GM11168 (cell line): ENCODE results near the gene RNF220.

Experiments
- in situ Hi-C: fragments of 300-500 bp; cut with MboI; formaldehyde crosslinking; loops from one replicate; pipeline ENCODE4 v1.12.0; 2022; ENCODE audit warnings: low sequenced_read_pairs; ENCODE audit not compliant: unreplicated experiment

RNF220 gene

DNA sequence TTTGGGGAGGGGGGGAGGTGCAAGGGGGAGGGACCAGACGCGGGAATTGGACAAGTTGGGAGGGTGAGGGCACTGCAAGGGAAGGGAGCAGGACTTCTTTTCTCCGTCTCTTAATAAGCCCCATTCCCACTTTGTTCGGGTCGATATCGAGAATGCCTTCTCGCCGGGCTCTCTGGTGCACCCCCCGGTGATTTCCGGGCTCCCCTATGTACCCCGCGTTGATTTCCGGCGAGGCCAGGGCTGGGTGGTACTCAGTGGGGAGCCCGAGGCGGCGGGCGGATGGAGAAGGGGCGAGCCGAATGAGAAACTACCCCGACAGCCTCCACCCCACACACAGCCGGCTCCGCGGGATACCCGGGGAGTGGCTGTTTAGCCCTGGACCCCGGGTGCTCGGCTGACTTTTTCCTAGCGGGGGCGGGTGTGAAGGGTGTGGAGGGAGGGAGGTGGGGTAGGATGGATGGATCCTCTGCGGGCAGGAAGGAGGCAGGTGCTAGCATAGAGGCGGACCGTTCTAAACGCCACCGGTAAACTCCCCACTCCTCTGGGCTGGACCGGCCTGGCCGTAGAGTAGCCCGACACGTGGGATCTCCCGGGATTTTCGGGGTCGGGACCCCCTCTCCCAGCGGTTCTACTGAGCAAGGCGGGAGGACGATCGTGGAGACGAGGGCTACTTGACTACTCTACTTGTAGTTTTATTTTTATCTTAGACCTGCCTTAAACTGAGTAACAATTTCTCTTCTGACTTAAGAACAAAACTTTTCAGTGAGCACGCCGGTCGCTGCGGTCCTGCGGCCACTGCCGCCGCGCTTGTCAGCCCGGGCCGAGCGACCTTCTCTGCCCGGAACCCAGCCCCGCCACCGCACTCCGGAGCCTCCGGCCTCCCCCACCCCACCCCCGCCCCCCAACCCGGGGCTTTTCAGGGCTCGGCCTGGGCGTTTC, 1.0 kb downstream of the RNF220 start:
- in situ Hi-C loops: no loop called here

DNA sequence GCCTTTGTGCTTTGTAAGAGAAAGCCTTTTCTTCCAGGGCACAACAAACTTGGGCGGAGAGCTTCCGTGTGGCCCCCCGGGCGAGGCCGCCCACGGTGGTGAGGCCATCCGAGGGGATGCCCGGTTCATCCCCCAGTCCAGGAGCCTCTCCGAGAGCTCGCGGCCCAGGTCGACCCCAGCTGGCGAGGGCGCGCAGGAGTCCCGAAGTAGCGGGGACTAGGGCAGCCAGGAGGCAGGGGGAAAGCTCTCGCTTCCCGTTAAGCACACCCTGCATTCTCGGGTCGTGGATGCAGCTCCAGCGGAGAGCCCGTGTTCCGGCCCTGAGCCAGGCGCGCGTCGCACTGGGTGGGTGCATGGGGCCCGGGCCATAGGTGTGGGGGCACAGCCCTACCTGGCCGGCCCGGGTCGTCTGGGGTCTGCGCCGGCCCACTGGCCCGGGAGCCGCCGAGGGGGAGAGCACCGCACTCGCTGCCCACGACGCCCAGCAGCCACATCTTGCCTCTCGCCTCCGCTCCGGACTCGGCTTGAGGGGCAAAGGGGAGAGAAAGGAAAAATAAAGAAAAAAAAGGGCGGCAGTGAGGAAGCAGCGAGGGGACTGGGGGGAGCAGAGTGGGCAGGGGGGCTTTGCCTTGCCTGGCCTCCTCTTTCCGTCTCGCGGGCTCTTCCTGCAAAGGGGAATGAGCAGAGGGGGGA, 1.8 kb downstream of the RNF220 start:
- in situ Hi-C loops: no loop called here

DNA sequence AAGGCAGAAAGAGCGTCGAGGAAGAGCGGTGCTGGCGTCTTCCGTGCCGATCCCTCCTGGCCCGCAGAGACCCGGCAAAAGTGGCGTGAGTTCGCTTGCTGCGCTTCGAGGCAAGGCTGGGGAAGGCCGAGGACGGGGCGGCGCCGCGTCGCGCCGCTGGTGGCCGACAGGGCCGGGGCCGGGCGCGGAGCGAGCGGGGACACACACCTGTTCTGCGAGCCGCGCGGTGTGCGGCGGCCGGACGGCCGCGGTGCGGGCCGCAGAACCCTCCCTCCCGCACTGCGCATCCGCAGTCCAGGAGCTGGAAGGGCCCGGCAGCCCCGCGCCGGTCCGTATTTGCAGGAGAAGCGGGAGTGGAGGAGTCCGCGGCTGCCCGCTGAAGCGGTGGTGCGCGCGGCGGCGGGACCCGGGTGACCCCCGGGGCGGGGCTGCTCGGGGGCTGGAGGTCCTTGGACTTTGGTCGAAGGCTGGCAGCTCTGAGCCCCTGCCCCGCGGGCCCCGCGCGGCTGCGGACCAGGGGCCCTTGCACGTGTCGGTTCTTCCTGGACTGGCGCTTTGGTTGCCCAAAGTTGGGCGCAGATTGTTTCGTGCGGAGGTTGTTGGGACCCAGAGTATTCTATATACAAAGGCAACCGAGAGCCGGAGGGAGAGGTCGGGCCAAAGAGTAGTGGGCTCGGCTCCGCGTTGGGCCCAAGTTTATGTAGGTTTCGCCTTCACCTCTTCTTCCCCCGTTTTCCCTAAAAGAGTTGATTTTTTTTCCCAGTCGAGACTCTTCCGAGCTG, 2.6 kb downstream of the RNF220 start:
- in situ Hi-C loops: no loop called here

DNA sequence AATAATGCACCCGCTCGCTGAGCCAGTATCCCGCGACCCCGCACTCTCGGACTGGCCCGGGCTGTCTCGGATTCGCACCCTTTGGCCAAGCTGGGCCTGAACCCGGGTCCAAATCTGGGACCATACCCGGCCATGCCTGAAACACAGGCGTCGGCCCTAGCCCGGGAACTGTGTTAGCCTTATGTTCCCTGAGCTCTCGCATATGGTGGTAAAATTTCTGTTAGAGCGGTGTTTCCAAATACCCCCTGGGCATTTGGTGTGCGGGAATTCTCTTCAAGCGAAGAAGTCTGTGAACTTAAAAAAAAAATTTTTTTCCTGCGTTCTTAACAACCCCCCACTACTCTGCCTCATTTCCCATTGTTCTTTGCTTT, 3.1 kb downstream of the RNF220 start:
- in situ Hi-C loops: no loop called here

DNA sequence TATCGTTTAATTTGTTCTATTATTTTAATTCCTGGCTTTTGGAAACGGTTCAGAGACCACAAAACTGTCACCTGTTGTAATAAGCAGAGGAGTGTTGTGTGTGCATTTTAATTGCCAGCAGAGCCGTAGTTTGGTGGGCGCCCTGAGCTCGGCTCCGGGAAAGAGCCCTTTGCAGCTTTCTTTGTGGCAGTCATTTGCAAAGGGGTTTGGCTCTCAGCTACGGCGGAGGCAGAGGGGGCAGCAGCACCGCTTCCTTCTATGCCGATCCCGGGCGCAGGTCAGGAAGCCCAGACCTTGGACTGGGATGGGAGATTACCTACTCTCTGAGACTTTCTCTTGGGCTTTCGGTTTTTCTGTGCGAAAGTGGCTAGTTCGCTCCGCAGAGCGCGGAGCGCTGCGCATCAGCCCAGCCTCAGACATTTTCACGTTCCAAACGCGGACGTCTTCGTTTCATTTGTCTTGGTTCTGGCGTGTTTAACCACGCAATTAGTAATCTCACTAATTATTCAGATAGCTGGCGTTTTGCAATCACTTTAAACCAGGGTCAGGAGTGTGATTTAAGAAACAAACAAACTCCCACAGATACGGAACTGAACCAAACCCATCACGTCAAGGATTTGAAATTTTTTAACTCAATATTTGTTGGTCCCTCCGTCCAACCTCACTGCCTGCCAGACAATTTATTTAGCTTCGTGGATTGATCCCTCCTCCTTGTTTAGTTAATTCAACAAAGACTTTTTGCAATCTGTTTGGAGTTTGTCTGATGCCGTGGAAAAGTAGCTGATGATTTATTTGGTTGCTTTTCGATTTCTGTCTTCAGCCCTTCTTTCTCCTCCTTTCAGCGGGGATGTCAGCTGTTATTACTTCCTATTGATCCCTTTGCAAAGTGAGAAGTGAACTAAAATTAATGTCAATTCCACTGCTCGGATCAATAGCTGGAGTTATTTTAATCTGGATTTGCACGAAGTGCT, 3.9 kb downstream of the RNF220 start:
- in situ Hi-C loops: no loop called here

DNA sequence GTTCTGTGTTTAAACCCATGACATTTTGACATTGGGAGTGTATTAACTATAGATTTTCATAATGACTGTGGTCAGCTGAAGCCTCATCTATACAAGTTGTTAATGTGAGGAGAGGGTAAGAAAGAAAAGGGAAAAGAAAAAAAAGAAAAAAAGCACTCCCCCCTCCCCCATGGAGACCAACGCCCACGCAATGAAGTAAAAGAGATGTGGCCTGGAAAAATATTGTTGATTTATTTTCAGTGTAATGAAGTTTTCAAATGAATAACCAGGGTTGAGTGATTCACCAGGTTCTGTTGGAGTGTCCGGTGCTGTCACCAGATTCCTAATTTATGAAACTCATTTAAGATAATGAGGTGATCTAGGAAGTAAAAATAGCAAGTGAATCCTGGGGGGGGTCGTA, 4.7 kb downstream of the RNF220 start:
- in situ Hi-C loops: no loop called here

DNA sequence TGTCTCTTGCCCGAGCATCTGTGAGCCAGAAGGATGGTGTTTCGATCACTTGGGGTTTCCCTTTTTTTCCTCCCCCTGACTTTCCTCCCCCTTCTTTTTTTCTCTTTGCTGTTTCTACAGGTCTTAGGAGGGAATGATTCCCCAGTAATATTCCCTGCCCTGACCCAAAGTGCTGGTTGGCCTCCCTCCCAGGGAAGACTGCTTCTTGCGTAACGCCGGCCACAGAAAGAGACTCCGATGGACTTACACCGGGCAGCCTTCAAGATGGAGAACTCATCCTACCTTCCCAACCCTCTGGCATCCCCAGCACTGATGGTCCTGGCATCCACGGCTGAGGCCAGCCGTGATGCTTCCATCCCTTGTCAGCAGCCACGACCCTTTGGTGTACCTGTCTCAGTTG, 6.8 kb downstream of the RNF220 start:
- in situ Hi-C loops: no loop called here

DNA sequence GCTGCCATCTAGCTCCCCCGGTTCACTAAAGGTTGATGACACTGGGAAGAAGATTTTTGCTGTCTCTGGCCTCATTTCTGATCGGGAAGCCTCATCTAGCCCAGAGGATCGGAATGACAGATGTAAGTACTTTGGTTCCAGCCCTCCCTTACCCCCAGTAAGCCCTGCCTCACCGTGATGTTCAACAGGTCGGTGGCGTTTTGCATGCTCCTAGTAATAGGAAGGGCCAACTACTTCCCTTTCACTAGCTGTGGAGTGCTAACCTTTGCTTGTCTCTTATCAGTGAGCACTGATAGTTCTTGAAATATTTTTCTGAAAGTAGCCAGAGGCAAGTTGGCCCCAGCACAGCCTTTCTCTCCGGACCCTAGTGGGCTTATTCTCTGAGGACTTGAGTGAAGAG, 7.5 kb downstream of the RNF220 start:
- in situ Hi-C loops: no loop called here

DNA sequence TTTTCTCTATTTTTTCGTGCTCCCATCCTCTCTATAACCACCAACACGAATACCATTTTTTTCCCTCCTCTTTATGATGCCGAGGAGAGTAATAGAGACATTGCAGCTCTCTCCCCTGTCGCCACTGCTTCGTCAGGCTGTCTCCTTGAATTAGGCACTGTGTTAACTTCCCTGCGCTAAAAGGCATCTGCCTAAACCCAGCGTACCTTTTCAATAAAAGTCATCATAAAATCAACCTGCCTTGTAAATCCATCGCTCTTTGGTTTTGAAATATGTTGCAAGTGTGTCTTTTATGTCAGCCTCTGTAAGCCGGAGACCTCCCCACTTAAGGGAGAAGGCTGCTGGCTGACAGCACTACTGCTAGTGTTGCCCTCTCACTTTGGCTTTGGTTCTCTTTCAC, 8.7 kb downstream of the RNF220 start:
- in situ Hi-C loops: no loop called here

DNA sequence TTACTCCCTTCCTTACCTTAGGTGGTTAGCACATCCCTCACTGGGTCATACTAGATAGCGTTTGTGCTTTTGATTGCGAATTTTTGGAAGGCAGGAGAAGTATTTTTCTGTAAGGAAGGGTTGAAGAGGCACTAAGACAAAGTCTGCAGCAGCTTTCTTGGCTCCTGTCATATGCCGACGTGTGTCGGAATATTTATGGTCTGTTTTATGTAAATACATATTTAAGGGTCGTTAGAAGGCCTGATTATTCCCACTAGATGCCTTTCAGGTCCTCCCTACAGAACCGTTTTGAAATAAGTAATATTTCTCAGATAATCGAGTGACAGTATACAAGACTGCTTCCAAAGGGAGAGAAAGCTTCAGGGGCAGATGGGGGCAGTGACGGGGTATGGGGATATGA, 10.0 kb downstream of the RNF220 start:
- in situ Hi-C loops: no loop called here

DNA sequence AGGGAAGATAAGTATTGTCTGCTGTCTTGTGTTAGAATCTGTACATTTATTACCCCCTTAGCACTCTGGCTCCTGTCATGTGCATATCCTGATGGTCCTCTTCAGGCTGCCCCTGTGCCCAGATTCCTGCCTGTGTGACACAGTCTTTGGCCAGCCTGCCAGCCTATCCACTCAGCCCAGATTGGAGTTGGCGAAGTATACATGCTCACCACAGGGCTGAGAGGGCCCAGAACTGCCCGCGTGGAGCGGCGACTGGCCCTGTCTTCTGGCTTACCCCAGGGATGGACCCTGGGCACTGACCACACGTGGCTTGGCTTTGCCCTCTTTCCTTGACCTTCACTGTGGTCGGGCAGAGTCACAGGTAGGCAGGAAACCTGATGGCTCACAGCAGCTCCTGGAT, 11.4 kb downstream of the RNF220 start:
- in situ Hi-C loops: no loop called here

DNA sequence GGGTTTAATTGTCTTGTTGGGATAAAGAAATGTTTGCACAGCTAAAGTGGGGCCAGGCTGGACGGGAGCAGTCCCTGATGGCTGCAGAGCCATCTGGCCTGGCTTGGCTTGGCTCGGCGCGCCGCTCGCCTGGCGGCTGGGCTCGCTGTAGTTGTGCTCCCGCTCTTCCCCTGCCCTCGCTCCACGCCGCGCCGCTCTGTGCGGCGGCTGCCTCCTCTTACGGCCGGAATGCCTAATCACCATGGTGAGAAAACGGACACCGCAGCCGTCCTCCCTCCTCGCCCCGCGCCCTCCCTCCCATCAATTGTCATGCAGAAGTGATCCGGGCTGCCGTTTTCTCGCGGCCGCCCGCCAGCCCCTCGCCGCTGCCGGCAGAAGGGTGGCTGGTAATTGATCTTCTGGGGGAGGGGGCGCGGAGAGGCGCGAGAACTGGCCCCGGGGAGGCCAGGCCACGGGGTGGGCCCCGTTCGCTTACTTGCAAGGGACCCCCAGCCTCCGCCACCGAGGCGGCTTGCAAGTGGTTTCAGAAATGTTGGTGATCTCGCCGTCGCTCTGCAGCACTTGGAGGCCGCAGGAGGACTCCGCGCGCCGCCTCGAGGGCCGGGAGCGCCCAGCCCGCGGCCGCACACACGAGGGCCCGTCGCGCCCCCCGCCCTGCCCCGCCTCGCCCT, 12.4 kb downstream of the RNF220 start:
- in situ Hi-C loops: no loop called here

DNA sequence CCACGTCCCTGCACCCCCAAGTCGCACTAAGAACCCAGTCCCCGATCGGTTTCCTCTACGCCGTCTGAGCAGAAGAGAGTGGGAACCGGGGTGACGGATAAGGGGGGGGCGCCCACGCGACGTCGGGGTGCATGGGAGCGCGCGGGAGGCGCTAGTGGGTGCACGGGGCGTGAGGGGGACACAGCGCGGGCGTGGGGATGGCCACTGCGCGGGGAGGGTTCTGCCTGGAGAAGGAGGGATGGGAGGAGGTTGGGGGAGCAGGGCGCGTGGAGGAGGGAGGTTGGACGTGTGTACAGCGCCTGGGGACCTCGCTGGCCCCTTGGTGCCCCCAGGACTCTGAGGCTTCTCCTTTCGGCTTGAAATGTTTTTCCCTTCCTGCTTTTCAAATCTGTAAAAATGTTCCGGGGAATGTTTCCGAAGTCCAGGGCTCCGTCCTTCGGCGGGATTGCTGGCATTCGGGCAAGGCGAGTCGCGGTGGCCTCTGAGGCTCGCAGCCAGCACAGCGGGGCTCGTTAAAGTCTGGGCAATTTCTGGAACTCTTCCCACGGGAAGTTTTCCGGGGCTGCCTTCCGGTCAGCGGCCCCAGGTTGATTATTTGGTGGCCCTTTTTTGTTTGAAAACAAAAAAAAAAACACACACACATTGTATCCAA, 13.1 kb downstream of the RNF220 start:
- in situ Hi-C loops: no loop called here

DNA sequence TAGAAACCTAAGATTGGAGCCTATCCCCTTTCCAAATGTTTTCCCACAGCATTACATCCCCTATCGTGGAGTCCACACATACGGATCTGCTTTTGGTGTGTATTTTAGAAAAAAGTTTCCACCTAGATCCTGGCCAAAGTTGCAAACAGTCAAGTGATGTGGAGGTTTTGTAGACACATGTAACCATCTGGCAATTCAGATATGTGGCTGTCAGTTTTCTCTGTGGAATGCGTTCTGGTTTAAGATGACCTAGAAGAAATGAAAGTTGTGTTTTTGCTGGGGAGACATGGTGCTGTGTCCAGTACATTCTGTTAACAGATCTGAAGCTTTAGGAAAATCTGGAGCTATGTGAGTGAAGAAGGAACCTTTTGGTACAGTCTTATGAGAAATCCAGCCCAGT, 14.8 kb downstream of the RNF220 start:
- in situ Hi-C loops: no loop called here

DNA sequence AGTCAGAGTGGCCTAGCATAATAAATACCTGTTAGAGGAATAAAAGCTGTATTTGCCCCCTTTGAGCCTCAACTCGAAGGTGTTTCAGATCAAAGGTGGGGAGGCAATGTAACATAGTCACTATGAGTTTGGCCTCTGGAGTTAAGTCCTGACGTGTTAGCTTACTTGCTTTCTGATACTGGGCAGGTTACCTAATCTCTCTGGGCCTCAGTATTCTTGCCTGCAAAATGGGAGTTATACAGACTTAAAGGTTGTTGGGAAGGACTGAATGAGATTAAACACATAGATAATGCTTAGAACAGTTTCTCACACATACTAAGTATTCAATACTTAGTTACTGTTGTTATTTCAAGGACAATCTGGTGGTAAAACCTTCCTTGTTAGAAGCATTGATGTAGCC, 15.5 kb downstream of the RNF220 start:
- in situ Hi-C loops: no loop called here

DNA sequence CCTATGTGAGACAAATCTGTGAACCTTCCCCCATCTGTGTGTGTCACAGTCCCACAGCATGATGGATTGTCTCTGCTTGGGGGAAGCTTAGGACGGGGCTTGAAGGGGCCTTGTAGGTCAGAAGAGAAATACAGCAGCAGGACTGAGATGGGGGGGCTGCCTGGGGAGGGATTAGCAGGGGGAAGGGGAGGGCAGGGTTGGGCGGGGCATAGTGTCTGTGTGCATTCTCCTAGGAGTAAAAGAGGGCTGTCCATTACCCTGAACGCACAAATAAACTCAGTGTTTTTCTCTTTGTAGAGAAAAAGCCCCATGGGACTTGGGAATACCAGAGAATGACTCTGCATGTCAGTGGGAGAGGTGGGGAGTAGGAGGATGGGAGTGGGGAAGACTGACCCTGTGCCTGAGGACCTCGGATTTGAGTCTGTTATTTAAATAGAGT, 16.4 kb downstream of the RNF220 start:
- in situ Hi-C loops: no loop called here

DNA sequence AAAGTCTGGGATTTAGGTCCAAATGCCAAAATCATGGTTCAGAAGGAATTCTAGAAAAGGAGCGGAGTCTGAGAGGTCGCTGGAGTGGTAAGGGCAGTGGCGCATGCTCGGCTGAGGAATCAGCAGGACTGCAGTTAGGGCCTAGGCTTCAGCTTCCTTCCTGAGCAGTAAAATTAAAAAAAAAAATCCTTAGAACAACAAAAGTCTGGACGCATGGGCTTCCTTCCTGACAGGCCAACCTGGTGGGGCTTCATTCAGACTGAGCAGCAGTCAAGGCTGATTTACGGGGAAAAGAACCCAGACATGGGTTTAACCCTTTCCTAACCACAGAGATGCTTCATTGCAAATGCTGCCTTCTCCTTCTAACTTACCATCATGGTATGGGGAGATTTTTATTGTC, 17.1 kb downstream of the RNF220 start:
- in situ Hi-C loops: no loop called here

DNA sequence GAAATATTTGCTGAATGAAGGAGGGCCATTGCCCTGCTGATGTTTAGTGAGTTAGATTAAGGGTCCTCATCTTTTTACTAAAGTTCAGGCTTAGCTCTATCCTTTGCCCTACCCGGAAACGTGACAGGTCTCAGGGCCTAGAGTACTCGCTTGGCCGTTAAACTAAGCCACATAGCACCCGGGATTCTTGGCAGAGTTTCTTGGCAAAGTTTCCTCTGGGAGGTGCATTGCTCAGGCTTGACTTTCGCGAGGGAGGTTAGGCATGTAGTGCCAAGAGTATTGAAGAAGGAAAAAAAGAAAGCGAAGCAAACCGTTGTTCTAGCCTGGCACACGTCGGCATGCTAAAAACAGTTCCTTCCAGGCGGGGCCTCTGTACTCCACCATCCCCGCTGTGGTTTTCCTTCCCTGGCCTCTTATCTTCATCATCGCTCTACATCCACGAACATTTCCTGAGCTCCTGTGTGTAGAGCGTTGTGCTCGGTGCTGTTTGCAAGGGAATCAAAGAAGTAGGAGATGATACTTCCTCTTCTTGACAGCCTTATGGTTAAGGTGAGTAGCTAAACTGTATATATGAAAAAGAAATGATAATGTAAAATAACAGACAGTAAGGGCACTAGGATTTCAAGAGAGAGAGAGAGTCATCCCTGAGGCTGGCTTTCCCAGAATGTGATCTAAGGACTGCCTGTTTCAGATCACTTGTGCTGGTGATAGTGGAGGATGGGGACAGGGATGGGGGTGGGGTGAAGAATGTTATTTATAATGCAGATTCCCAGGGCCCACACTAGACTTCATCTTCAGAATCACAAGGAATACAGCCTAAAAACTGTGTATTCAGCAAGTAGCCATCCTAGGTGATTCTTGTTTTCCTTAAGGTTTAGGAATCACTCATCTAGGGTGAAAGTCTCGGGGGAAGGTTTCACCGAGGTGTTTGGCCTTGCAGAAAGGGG, 18.8 kb downstream of the RNF220 start:
- in situ Hi-C loops: no loop called here
